Fibroblast of lung (primary cell): ENCODE measurements around the gene WDR48. TPM values are rescaled to one million over a fixed set of nuclear protein-coding genes. Genes with fewer than 3 reads are reported as not detected.

Source experiments
- DNase-seq, 2 donors: peaks; one replicate each; pipeline versions ENCODE4 v3.0.0 to v3.0.0-alpha.2; 2010; ENCODE audit warnings: low read depth in 2 of 2
- H2AFZ ChIP-seq: 2 replicates; pipeline ENCODE4 v1.5.1; 2012; ENCODE audit warnings: low read length, control low read depth, inconsistent platforms
- H3K27ac ChIP-seq: 2 replicates; pipeline ENCODE4 v1.5.1; 2011; ENCODE audit warnings: low read length, control low read depth; ENCODE audit not compliant: insufficient read depth
- H3K27me3 ChIP-seq: 2 replicates; pipeline ENCODE4 v1.5.1; 2011; ENCODE audit warnings: mild to moderate bottlenecking, low read length; ENCODE audit not compliant: control insufficient read depth, insufficient read depth
- H3K36me3 ChIP-seq: 2 replicates; pipeline ENCODE4 v1.5.1; 2011; ENCODE audit warnings: low read length; ENCODE audit not compliant: control insufficient read depth, insufficient read depth
- H3K4me1 ChIP-seq: 2 replicates; pipeline ENCODE4 v1.5.1; 2011; ENCODE audit warnings: low read length; ENCODE audit not compliant: control insufficient read depth, insufficient read depth; ENCODE audit errors: extremely low read depth
- H3K4me2 ChIP-seq: 2 replicates; pipeline ENCODE4 v1.5.1; 2011; ENCODE audit warnings: low read length, control low read depth; ENCODE audit not compliant: insufficient read depth; ENCODE audit errors: extremely low read depth
- H3K4me3 ChIP-seq, 4 experiments: fragments of 200-600 bp in 1 of 4; sonication (generic) in 1 of 4; replicated peaks in 1 of 4; 2 replicates each; pipeline ENCODE4 v1.5.1; 2011 to 2016; ENCODE audit warnings: low read length in 4 of 4, low read depth in 3 of 4, mild to moderate bottlenecking in 3 of 4, control low read depth in 2 of 4, inconsistent platforms in 1 of 4, mixed read lengths in 1 of 4; ENCODE audit not compliant: insufficient read depth in 1 of 4; ENCODE audit errors: control extremely low read depth in 1 of 4
- H3K79me2 ChIP-seq: 2 replicates; pipeline ENCODE4 v1.5.1; 2012; ENCODE audit warnings: mild to moderate bottlenecking, low read length, inconsistent platforms; ENCODE audit not compliant: control insufficient read depth, insufficient read depth
- H3K9ac ChIP-seq: 2 replicates; pipeline ENCODE4 v1.5.1; 2011; ENCODE audit warnings: mild to moderate bottlenecking, low read length, control low read depth; ENCODE audit not compliant: insufficient read depth
- H3K9me3 ChIP-seq: 2 replicates; pipeline ENCODE4 v1.5.1; 2012; ENCODE audit warnings: low read depth, low read length; ENCODE audit not compliant: control insufficient read depth, insufficient read depth
- H4K20me1 ChIP-seq: 2 replicates; pipeline ENCODE4 v1.5.1; 2011; ENCODE audit warnings: low read length; ENCODE audit not compliant: control insufficient read depth, insufficient read depth; ENCODE audit errors: extremely low read depth
- EZH2 ChIP-seq: IDR thresholded peaks from 2 replicates; pipeline ENCODE4 v1.5.1; 2012; ENCODE audit warnings: low read length, control low read depth, mild to moderate bottlenecking; ENCODE audit errors: missing control alignments
- polyA plus RNA-seq, 2 donors: library from polyadenylated mRNA; depleted of rRNA in 1 of 2; stranded (reverse) in 1 of 2; unstranded in 1 of 2; fragments of >200 nt; gene quantifications; 2 replicates each; pipeline ENCODE4 v1.2.1, GENCODE V29; 2011 to 2012; ENCODE audit warnings: missing spikeins in 1 of 2
- total RNA-seq: library from RNA; depleted of rRNA; stranded (reverse); fragments of >200 nt; gene quantifications from 2 replicates; pipeline ENCODE4 v1.2.1, GENCODE V29; 2014
- TF ChIP-seq, protein P1 (sequence below), 2 donors: IDR thresholded peaks in 1 of 2; conservative IDR thresholded peaks in 1 of 2; 1 replicate in 1 of 2; 2 replicates in 1 of 2; pipeline ENCODE4 v1.5.1; 2011 to 2012; ENCODE audit warnings: low read length in 2 of 2, control low read depth in 1 of 2, inconsistent platforms in 1 of 2, low read depth in 1 of 2, mild to moderate bottlenecking in 1 of 2

The WDR48 gene
- total and polyA plus RNA-seq, 2 donors (not counting 1 experiment from before 2014, with no cell fraction given), result 35.1 to 44.9 TPM

DNA sequence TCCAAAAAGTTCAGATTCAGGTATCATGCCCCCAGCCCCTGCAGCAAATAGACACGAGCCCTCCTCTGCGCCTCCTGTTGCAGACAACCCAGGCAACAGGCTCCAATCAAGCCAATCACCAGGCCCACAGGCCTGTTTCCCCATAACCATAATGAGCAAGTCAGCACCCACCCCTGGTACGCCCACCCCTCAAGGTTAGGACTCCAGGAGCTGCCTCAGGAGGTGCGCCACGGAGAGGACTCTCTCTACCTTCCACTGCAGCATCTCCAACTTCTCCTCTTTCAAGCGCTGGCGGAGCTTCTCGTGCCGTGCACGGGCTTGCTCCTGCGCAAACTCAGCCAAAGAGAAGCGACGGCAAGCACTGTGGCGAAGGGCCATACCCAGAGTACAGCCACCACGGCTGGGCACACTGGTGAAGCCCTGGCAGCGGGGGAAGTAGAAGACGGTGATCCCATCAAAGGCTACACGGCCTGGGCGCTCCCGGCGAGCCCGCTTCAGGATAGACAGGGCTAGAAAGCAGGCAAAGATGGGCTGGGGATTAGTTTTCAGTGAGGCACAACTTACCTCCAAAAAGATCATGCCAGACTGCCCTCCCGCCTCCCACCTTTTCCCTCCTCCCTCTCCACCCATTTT, 93.0 kb downstream of the WDR48 start:
- Histone ChIP-seq H3K4me1 (peaks cover 38% of the 10 kb centered on the region), H4K20me1 (no peaks in the 10 kb centered on the region)

DNA sequence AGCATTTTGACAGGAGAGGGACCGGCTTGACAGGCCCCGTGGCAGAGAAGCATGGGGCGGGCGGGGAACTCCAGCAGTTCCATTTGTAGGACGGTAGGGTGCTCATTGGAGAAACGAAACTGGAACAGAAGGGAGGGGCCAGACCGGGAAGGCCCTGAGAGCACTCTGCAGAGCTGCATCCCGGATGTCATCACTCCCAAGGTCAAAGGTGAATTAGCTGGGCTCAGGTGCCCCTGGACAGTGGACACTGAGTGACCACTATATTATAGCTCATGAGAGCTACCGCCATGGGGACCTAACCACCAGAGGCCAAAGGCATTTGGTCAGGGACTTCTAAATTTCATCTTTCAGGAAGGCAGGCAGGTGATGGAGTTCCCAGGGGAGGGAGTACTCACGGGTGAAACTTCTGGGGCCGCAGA, 94.3 kb downstream of the WDR48 start:
- DNase-seq, result no peak
- Histone ChIP-seq H4K20me1 (no peaks in the 10 kb centered on the region), H3K4me3 (no peak overlapping the region), H3K27me3 (no peaks in the 10 kb centered on the region), H2AFZ (no peak overlapping the region), H3K27ac (peak overlapping the region; percentile 88), H3K36me3 (peaks cover 27% of the 10 kb centered on the region), H3K4me1 (peaks cover 48% of the 10 kb centered on the region), H3K79me2 (peaks cover 44% of the 10 kb centered on the region), H3K9me3 (no peaks in the 10 kb centered on the region), H3K4me2 (peak overlapping the region; percentile 65), H3K9ac (no peak overlapping the region)
- TF ChIP-seq, protein P1, sequence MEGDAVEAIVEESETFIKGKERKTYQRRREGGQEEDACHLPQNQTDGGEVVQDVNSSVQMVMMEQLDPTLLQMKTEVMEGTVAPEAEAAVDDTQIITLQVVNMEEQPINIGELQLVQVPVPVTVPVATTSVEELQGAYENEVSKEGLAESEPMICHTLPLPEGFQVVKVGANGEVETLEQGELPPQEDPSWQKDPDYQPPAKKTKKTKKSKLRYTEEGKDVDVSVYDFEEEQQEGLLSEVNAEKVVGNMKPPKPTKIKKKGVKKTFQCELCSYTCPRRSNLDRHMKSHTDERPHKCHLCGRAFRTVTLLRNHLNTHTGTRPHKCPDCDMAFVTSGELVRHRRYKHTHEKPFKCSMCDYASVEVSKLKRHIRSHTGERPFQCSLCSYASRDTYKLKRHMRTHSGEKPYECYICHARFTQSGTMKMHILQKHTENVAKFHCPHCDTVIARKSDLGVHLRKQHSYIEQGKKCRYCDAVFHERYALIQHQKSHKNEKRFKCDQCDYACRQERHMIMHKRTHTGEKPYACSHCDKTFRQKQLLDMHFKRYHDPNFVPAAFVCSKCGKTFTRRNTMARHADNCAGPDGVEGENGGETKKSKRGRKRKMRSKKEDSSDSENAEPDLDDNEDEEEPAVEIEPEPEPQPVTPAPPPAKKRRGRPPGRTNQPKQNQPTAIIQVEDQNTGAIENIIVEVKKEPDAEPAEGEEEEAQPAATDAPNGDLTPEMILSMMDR (conservative IDR thresholded peaks at IDR 0.05 in 1 of 2, IDR thresholded peaks at IDR 0.05 in 1 of 2; ENCODE audit: low read depth in 1 of 2, low read length in 2 of 2), result no peak
- TF ChIP-seq EZH2, result no peak

More for the DNA sequence above, 93.0 kb downstream of the WDR48 start:
- H3K9me3 ChIP-seq, result no peaks in the 10 kb centered on the region
- H3K9ac ChIP-seq, result no peak overlapping the region
- no peak overlapping the region for H3K4me2 ChIP-seq
- H3K36me3 ChIP-seq, result peaks cover 27% of the 10 kb centered on the region
- H3K27ac ChIP-seq, result no peak overlapping the region
- H3K79me2 ChIP-seq, result peaks cover 36% of the 10 kb centered on the region
- H3K27me3 ChIP-seq, result no peaks in the 10 kb centered on the region
- H3K4me3 ChIP-seq, result no peak overlapping the region
- DNase-seq, result no peak
- no peak for TF ChIP-seq EZH2
- TF ChIP-seq, protein P1 (conservative IDR thresholded peaks at IDR 0.05 in 1 of 2, IDR thresholded peaks at IDR 0.05 in 1 of 2; ENCODE audit: low read depth in 1 of 2, low read length in 2 of 2), result no peak
- H2AFZ ChIP-seq, result no peak overlapping the region

Other genes with a start within 250 kb of the WDR48 start
- not detected in 2 replicates for gene SCN10A, start 235.8 kb upstream of the WDR48 start, total RNA-seq
- gene SCN10A, start 235.8 kb upstream of the WDR48 start, polyA plus RNA-seq, result not detected in 2 replicates
- gene SCN11A, start 72 bp upstream of the WDR48 start, total RNA-seq, result under 0.01 and 0.17 TPM in 2 replicates
- gene SCN11A, start 72 bp upstream of the WDR48 start, polyA plus RNA-seq, result 0.01 and 0.05 TPM in 2 replicates
- gene GORASP1, start 55.6 kb downstream of the WDR48 start, total RNA-seq, result 27.2 and 37.5 TPM in 2 replicates
- gene GORASP1, start 55.6 kb downstream of the WDR48 start, polyA plus RNA-seq, result 32.1 and 34.3 TPM in 2 replicates
- 1.5 and 2.1 TPM in 2 replicates for gene TTC21A, start 55.7 kb downstream of the WDR48 start, total RNA-seq
- 1.6 and 1.8 TPM in 2 replicates for gene TTC21A, start 55.7 kb downstream of the WDR48 start, polyA plus RNA-seq
- 6.3 and 6.7 TPM in 2 replicates for gene CSRNP1, start 101.6 kb downstream of the WDR48 start, total RNA-seq
- gene CSRNP1, start 101.6 kb downstream of the WDR48 start, polyA plus RNA-seq, result 4.0 and 6.3 TPM in 2 replicates
- gene XIRP1, start 140.6 kb downstream of the WDR48 start, total RNA-seq, result not detected in 2 replicates
- gene XIRP1, start 140.6 kb downstream of the WDR48 start, polyA plus RNA-seq, result 0.03 and 0.05 TPM in 2 replicates
- under 0.01 TPM in 1 of 2 replicates, not detected in the other for gene CX3CR1, start 228.0 kb downstream of the WDR48 start, total RNA-seq
- not detected in 2 replicates for gene CX3CR1, start 228.0 kb downstream of the WDR48 start, polyA plus RNA-seq